ENCODE measurements around the gene TPD52L1.

DNA sequence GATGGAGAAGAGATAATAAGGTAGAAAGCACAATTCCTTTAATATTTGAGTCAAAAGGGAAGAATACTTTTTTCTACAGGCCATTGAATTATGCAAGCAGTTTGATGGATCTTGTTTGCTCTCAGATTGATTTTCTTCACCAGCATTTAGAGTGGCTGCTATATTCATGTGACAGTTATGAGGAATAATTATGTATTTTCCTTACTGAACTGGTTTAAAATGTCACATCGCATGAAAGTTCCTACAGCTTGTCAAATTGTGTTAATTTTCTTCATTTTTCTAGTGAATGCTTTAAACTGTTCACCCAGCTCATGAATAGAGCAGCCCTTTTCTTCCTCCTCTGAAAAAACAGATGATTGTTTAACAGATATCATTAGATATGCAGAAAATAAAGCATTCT is 37.4 kb upstream of the TPD52L1 start:
- TF ChIP-seq, protein P1, sequence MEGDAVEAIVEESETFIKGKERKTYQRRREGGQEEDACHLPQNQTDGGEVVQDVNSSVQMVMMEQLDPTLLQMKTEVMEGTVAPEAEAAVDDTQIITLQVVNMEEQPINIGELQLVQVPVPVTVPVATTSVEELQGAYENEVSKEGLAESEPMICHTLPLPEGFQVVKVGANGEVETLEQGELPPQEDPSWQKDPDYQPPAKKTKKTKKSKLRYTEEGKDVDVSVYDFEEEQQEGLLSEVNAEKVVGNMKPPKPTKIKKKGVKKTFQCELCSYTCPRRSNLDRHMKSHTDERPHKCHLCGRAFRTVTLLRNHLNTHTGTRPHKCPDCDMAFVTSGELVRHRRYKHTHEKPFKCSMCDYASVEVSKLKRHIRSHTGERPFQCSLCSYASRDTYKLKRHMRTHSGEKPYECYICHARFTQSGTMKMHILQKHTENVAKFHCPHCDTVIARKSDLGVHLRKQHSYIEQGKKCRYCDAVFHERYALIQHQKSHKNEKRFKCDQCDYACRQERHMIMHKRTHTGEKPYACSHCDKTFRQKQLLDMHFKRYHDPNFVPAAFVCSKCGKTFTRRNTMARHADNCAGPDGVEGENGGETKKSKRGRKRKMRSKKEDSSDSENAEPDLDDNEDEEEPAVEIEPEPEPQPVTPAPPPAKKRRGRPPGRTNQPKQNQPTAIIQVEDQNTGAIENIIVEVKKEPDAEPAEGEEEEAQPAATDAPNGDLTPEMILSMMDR (IDR thresholded peaks at IDR 0.05) = no peak
- no peak for TF ChIP-seq POLR2A (IDR thresholded peaks at IDR 0.05)

Data from right lobe of liver (tissue), 4 donors.